ENCODE measurements around the gene PRIM1. TPM values are rescaled to one million over a fixed set of nuclear protein-coding genes. Genes with fewer than 3 reads are reported as not detected.

Gene PRIM1
- total and polyA plus RNA-seq, 2 of the 13 experiments (the other 11 are each of a cell fraction or from before 2014, with no cell fraction given) = 30.0 to 47.3 TPM

GRCh38 chr12:56724972-56725722, 27.0 kb downstream of the PRIM1 start, which contains the start of gene NACA (continued):
- TF ChIP-seq SRY (CRISPR knock-in tag; IDR thresholded peaks at IDR 0.05) (peak; percentile 84; the same call in 1 of the 2 replicates), PBX2 (CRISPR knock-in tag; IDR thresholded peaks at IDR 0.05) (peak; percentile 79), ZNF770 (CRISPR knock-in tag; IDR thresholded peaks at IDR 0.05) (no peak), NR2C2 (CRISPR knock-in tag; IDR thresholded peaks at IDR 0.05; ENCODE audit: borderline replicate concordance) (peak; percentile 100), PITX1 (CRISPR knock-in tag; IDR thresholded peaks at IDR 0.05) (peak; percentile 78), ZNF121 (CRISPR knock-in tag; IDR thresholded peaks at IDR 0.05) (0 out of 2 replicates have a peak, but pooled peaks have one; percentile 54), SNAPC2 (CRISPR knock-in tag; IDR thresholded peaks at IDR 0.05) (no peak; the same call in 1 of the 2 replicates), ZNF446 (CRISPR knock-in tag; IDR thresholded peaks at IDR 0.05) (0 out of 2 replicates have a peak, but pooled peaks have one; percentile 74), JUNB (CRISPR knock-in tag; IDR thresholded peaks at IDR 0.05; ENCODE audit: borderline replicate concordance) (no peak), CREM (IDR thresholded peaks at IDR 0.05) (peak; percentile 76), CREM (CRISPR knock-in tag; IDR thresholded peaks at IDR 0.05) (0 out of 2 replicates have a peak, but pooled peaks have one; percentile 37), ATF3 (CRISPR knock-in tag; IDR thresholded peaks at IDR 0.05) (no peak), PPARG (CRISPR knock-in tag; conservative IDR thresholded peaks at IDR 0.05) (peak; percentile 46; the same call in 1 of the 2 replicates), TBX2 (CRISPR knock-in tag; IDR thresholded peaks at IDR 0.05; ENCODE audit: borderline replicate concordance) (peak; percentile 70; the same call in 1 of the 2 replicates), KDM5B (CRISPR knock-in tag; IDR thresholded peaks at IDR 0.05; ENCODE audit: borderline replicate concordance) (peak; percentile 94), ZNF326 (CRISPR knock-in tag; IDR thresholded peaks at IDR 0.05; ENCODE audit: borderline replicate concordance) (no peak), ZNF776 (CRISPR knock-in tag; IDR thresholded peaks at IDR 0.05) (peak; percentile 67; the same call in 1 of the 2 replicates), BRCA1 (CRISPR knock-in tag; IDR thresholded peaks at IDR 0.05) (no peak; the same call in 1 of the 2 replicates), MIER3 (CRISPR knock-in tag; IDR thresholded peaks at IDR 0.05; ENCODE audit: borderline replicate concordance) (peak; percentile 82)
- TF ChIP-seq, protein P1, sequence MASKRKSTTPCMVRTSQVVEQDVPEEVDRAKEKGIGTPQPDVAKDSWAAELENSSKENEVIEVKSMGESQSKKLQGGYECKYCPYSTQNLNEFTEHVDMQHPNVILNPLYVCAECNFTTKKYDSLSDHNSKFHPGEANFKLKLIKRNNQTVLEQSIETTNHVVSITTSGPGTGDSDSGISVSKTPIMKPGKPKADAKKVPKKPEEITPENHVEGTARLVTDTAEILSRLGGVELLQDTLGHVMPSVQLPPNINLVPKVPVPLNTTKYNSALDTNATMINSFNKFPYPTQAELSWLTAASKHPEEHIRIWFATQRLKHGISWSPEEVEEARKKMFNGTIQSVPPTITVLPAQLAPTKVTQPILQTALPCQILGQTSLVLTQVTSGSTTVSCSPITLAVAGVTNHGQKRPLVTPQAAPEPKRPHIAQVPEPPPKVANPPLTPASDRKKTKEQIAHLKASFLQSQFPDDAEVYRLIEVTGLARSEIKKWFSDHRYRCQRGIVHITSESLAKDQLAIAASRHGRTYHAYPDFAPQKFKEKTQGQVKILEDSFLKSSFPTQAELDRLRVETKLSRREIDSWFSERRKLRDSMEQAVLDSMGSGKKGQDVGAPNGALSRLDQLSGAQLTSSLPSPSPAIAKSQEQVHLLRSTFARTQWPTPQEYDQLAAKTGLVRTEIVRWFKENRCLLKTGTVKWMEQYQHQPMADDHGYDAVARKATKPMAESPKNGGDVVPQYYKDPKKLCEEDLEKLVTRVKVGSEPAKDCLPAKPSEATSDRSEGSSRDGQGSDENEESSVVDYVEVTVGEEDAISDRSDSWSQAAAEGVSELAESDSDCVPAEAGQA (IDR thresholded peaks at IDR 0.05; ENCODE audit: low read depth) = peak; percentile 94
- TF ChIP-seq, protein P1 (CRISPR knock-in tag; IDR thresholded peaks at IDR 0.05; ENCODE audit: borderline replicate concordance) = no peak
